ENCODE measurements around the gene ADAM21.

ADAM21 gene

DNA sequence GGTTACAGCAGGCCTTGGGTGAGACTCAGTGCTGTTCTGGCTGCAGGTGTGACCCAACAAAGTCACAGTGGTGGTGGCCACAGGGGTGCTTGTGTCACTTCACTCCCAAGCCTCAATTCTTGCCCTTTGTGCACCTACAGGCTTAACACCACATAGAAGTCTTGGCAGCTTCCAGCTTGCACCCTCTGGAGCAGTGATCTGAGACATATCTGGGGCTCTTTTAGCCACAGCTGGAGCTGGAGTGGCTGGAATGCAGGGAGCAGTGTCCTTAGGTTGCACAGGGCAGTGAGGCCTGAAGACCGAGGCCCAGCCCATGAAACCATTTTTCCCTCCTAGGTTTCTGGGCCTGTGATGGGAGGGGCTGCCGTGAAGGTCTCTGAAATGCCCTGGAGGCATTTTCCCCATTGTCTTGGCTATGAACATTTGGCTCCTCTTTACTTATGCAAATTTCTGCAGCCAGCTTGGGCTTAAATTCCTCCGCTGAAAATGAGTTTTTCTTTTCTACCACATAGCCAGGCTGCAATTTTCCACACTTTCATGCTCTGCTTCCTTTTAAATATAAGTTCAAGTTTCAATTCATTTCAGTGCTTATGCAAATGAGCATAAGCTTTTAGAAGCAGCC lies 37.7 kb downstream of the ADAM21 start:
- TF ChIP-seq, protein P1, sequence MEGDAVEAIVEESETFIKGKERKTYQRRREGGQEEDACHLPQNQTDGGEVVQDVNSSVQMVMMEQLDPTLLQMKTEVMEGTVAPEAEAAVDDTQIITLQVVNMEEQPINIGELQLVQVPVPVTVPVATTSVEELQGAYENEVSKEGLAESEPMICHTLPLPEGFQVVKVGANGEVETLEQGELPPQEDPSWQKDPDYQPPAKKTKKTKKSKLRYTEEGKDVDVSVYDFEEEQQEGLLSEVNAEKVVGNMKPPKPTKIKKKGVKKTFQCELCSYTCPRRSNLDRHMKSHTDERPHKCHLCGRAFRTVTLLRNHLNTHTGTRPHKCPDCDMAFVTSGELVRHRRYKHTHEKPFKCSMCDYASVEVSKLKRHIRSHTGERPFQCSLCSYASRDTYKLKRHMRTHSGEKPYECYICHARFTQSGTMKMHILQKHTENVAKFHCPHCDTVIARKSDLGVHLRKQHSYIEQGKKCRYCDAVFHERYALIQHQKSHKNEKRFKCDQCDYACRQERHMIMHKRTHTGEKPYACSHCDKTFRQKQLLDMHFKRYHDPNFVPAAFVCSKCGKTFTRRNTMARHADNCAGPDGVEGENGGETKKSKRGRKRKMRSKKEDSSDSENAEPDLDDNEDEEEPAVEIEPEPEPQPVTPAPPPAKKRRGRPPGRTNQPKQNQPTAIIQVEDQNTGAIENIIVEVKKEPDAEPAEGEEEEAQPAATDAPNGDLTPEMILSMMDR (IDR thresholded peaks at IDR 0.05; ENCODE audit: insufficient read depth, low read length) = no peak
- TF ChIP-seq POLR2AphosphoS5 (IDR thresholded peaks at IDR 0.05; ENCODE audit: low read depth) (no peak), GABPA (IDR thresholded peaks at IDR 0.05; ENCODE audit: low read depth) (no peak)
- Histone ChIP-seq H3K27ac (replicated peaks) (no peak overlapping the region), H3K4me3 (replicated peaks; ENCODE audit: insufficient read depth, low read length) (no peak overlapping the region), H3K27me3 (ENCODE audit: insufficient read depth, poor library complexity, severe bottlenecking) (no peaks in the 10 kb centered on the region)
- no peak for DNase-seq (ENCODE audit: low read depth in 1 of 2, low spot score in 1 of 2)

DNA sequence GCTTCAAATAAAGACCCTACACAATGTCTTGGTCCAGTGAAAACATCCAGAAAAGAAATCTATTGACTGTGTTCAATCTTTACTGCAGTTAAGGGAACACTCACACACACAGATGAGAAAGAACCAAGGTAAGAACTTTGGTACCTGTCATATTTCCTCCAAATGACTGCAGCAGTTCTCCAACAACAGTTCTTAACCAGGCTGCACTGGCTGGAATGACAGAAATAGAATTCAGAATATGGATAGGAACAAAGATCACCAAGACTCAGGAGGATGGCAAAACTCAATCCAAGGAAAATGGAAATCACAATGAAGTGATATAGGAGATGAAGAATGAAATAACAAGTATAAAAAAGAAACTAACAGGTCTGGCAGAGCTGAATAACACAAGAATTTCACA lies 46.2 kb downstream of the ADAM21 start:
- DNase-seq (ENCODE audit: low read depth in 1 of 2, low spot score in 1 of 2) = no peak
- H3K27me3 ChIP-seq (ENCODE audit: insufficient read depth, poor library complexity, severe bottlenecking) = no peaks in the 10 kb centered on the region

More for the DNA sequence above, 46.2 kb downstream of the ADAM21 start:
- TF ChIP-seq SPI1 (IDR thresholded peaks at IDR 0.05; ENCODE audit: borderline replicate concordance, low read depth) (no peak), GABPA (IDR thresholded peaks at IDR 0.05; ENCODE audit: low read depth) (no peak), POLR2AphosphoS5 (IDR thresholded peaks at IDR 0.05; ENCODE audit: low read depth) (no peak)
- TF ChIP-seq, protein P1 (IDR thresholded peaks at IDR 0.05; ENCODE audit: insufficient read depth, low read length) = no peak
- TF ChIP-seq, protein P2, sequence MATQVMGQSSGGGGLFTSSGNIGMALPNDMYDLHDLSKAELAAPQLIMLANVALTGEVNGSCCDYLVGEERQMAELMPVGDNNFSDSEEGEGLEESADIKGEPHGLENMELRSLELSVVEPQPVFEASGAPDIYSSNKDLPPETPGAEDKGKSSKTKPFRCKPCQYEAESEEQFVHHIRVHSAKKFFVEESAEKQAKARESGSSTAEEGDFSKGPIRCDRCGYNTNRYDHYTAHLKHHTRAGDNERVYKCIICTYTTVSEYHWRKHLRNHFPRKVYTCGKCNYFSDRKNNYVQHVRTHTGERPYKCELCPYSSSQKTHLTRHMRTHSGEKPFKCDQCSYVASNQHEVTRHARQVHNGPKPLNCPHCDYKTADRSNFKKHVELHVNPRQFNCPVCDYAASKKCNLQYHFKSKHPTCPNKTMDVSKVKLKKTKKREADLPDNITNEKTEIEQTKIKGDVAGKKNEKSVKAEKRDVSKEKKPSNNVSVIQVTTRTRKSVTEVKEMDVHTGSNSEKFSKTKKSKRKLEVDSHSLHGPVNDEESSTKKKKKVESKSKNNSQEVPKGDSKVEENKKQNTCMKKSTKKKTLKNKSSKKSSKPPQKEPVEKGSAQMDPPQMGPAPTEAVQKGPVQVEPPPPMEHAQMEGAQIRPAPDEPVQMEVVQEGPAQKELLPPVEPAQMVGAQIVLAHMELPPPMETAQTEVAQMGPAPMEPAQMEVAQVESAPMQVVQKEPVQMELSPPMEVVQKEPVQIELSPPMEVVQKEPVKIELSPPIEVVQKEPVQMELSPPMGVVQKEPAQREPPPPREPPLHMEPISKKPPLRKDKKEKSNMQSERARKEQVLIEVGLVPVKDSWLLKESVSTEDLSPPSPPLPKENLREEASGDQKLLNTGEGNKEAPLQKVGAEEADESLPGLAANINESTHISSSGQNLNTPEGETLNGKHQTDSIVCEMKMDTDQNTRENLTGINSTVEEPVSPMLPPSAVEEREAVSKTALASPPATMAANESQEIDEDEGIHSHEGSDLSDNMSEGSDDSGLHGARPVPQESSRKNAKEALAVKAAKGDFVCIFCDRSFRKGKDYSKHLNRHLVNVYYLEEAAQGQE (IDR thresholded peaks at IDR 0.05; ENCODE audit: insufficient replicate concordance, low read depth) = no peak
- Histone ChIP-seq H3K4me3 (replicated peaks; ENCODE audit: insufficient read depth, low read length) (no peak overlapping the region), H3K27ac (replicated peaks) (no peak overlapping the region)
